CD4-positive, CD25-positive, alpha-beta regulatory T cell (primary cell): ENCODE data around the gene TPRG1. TPM values are rescaled to one million over a fixed set of nuclear protein-coding genes. Genes with fewer than 3 reads are reported as not detected.

Experiments used
- ATAC-seq, 2 donors: fragments of 150-1000 bp; cut with Tn5 transposase; one replicate each; pipeline ENCODE4 v1.10.0; 2021; ENCODE audit warnings: low read depth in 2 of 2, moderate number of reproducible peaks in 2 of 2, moderate library complexity in 1 of 2
- DNase-seq, 3 donors: peaks; one replicate each; pipeline versions ENCODE4 v3.0.0 to v3.0.0-alpha.2; 2012 to 2022; ENCODE audit warnings: mixed read lengths in 1 of 3
- H3K27ac ChIP-seq: one replicate; pipeline ENCODE4 v1.7.0; 2013; ENCODE audit warnings: mild to moderate bottlenecking, low read length; ENCODE audit not compliant: insufficient read depth, poor library complexity, severe bottlenecking
- H3K27me3 ChIP-seq: one replicate; pipeline ENCODE4 v1.7.0; 2013; ENCODE audit warnings: low read length; ENCODE audit not compliant: control insufficient read depth, insufficient read depth
- H3K36me3 ChIP-seq: one replicate; pipeline ENCODE4 v1.7.0; 2013; ENCODE audit warnings: mild to moderate bottlenecking, low read length, moderate library complexity; ENCODE audit not compliant: control insufficient read depth, insufficient read depth
- H3K4me1 ChIP-seq: 2 replicates; pipeline ENCODE4 v1.7.0; 2013; ENCODE audit warnings: mild to moderate bottlenecking, low read length; ENCODE audit not compliant: insufficient read depth, control insufficient read depth, poor library complexity, severe bottlenecking
- H3K4me3 ChIP-seq: one replicate; pipeline ENCODE4 v1.7.0; 2013; ENCODE audit warnings: low read depth, mild to moderate bottlenecking, low read length, moderate library complexity
- H3K9me3 ChIP-seq, 2 experiments: 1 replicate in 1 of 2; 2 replicates in 1 of 2; pipeline ENCODE4 v1.7.0; 2013; ENCODE audit warnings: low read length in 2 of 2, mild to moderate bottlenecking in 1 of 2, moderate library complexity in 1 of 2; ENCODE audit not compliant: control insufficient read depth in 2 of 2
- H3K27ac Mint-ChIP-seq, 3 donors: one replicate each; pipeline ENCODE4 v1.8.0; 2020 to 2022; ENCODE audit warnings: mild to moderate bottlenecking in 3 of 3, mixed read lengths in 3 of 3, moderate library complexity in 2 of 3
- H3K27me3 Mint-ChIP-seq: one replicate; pipeline ENCODE4 v1.8.0; 2022; ENCODE audit warnings: mild to moderate bottlenecking, mixed read lengths
- H3K36me3 Mint-ChIP-seq: one replicate; pipeline ENCODE4 v1.8.0; 2020; ENCODE audit warnings: mixed read lengths
- H3K4me1 Mint-ChIP-seq, 4 donors: one replicate each; pipeline ENCODE4 v1.8.0; 2020 to 2022; ENCODE audit warnings: mixed read lengths in 4 of 4, mild to moderate bottlenecking in 1 of 4
- H3K4me3 Mint-ChIP-seq, 4 donors: one replicate each; pipeline ENCODE4 v1.8.0; 2020 to 2022; ENCODE audit warnings: mild to moderate bottlenecking in 4 of 4, mixed read lengths in 4 of 4, moderate library complexity in 3 of 4
- H3K9me3 Mint-ChIP-seq, 7 donors: one replicate each; pipeline ENCODE4 v1.8.0; 2020 to 2022; ENCODE audit warnings: mixed read lengths in 7 of 7, mild to moderate bottlenecking in 3 of 7, moderate library complexity in 2 of 7
- polyA plus RNA-seq, 4 donors: library from polyadenylated mRNA; unstranded; fragments of 300-500 nt; fragmentation: Illumina TruSeq; gene quantifications; one replicate each; pipeline ENCODE4 v1.2.3, GENCODE V29; 2021
- total RNA-seq: library from RNA; stranded (reverse); gene quantifications from one replicate; pipeline ENCODE4 v1.2.3, GENCODE V29; 2022

TPRG1 gene
- total and polyA plus RNA-seq, 5 donors from 2014 or later = 1.5 to 10.8 (median 3.8) TPM

GRCh38 chr3:189233225-189233858, 61.6 kb downstream of the TPRG1 start:
- no peak overlapping the region for H3K4me3 Mint-ChIP-seq
- no peak for ATAC-seq
- Histone ChIP-seq H3K4me1 (no peaks in the 10 kb centered on the region), H3K27me3 (no peaks in the 10 kb centered on the region), H3K36me3 (no peaks in the 10 kb centered on the region), H3K4me3 (no peak overlapping the region), H3K27ac (no peak overlapping the region), H3K9me3 (no peaks in the 10 kb centered on the region)
- H3K27me3 Mint-ChIP-seq = peaks cover 5% of the 10 kb centered on the region
- peaks cover 0 to 2% (median 0%) of the 10 kb centered on the region in 7 donors for H3K9me3 Mint-ChIP-seq
- H3K4me1 Mint-ChIP-seq = peaks cover 3 to 19% (median 8%) of the 10 kb centered on the region in 4 donors
- no peaks in the 10 kb centered on the region for H3K36me3 Mint-ChIP-seq
- peak in 2 of 3 donors; percentile 2 to 36 for DNase-seq
- no peak overlapping the region for H3K27ac Mint-ChIP-seq

DNA sequence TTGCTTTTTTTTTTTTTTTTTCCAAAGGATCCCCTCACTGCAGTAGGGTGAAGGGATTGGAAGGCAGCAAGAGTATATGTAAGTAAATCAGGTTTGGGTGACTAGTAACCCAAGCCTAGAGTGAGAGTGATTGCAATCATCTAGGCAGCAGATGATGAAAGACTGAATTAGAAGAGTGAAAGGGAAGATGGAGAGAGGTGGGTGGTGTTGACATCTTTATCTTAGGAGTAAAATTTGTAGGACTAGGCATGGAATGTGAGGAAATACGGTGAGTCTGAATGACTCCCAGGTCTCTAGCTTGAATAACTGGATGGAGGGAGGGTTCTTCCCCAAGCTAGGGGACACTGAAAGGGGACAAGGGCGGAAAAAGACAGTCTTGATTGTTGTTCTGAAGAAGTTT, 63.4 kb downstream of the TPRG1 start:
- Mint-ChIP-seq H3K4me3 (no peak overlapping the region), H3K9me3 (peaks cover 0 to 2% (median 0%) of the 10 kb centered on the region in 7 donors), H3K36me3 (no peaks in the 10 kb centered on the region), H3K27ac (no peak overlapping the region), H3K27me3 (peaks cover 5% of the 10 kb centered on the region), H3K4me1 (peaks cover 3 to 19% (median 8%) of the 10 kb centered on the region in 4 donors)
- Histone ChIP-seq H3K4me3 (no peak overlapping the region), H3K4me1 (no peaks in the 10 kb centered on the region), H3K9me3 (no peaks in the 10 kb centered on the region), H3K36me3 (no peaks in the 10 kb centered on the region), H3K27ac (no peak overlapping the region), H3K27me3 (no peaks in the 10 kb centered on the region)
- ATAC-seq (no peak), DNase-seq (no peak)

- no peaks in the 10 kb centered on the region for H3K27me3 ChIP-seq
- H3K4me1 ChIP-seq = no peaks in the 10 kb centered on the region
- Mint-ChIP-seq H3K9me3 (peaks cover 0 to 4% (median 2%) of the 10 kb centered on the region in 7 donors), H3K4me1 (peaks cover 3 to 19% (median 8%) of the 10 kb centered on the region in 4 donors), H3K27me3 (no peaks in the 10 kb centered on the region), H3K4me3 (no peak overlapping the region), H3K36me3 (no peaks in the 10 kb centered on the region), H3K27ac (no peak overlapping the region)
- peak in 1 of 3 donors; percentile 12 for DNase-seq
- H3K36me3 ChIP-seq = no peaks in the 10 kb centered on the region
- H3K9me3 ChIP-seq = no peaks in the 10 kb centered on the region
- no peak overlapping the region for H3K27ac ChIP-seq
- no peak for ATAC-seq
- H3K4me3 ChIP-seq = no peak overlapping the region
Observed at GRCh38 chr3:189236352-189236751, 64.6 kb downstream of the TPRG1 start.

- ATAC-seq = no peak
Observed at GRCh38 chr3:189237526-189237925, 65.8 kb downstream of the TPRG1 start.

GRCh38 chr3:189238071-189238470, 66.3 kb downstream of the TPRG1 start:
- H3K4me3 Mint-ChIP-seq = no peak overlapping the region
- peaks cover 2% of the 10 kb centered on the region for H3K36me3 Mint-ChIP-seq
- Histone ChIP-seq H3K9me3 (peaks cover 2 to 3% of the 10 kb centered on the region in 2 experiments), H3K4me3 (no peak overlapping the region), H3K27ac (no peak overlapping the region), H3K36me3 (no peaks in the 10 kb centered on the region), H3K27me3 (no peaks in the 10 kb centered on the region), H3K4me1 (no peaks in the 10 kb centered on the region)
- no peak for ATAC-seq
- H3K27ac Mint-ChIP-seq = no peak overlapping the region
- H3K27me3 Mint-ChIP-seq = no peaks in the 10 kb centered on the region
- peaks cover 0 to 4% (median 2%) of the 10 kb centered on the region in 7 donors for H3K9me3 Mint-ChIP-seq
- H3K4me1 Mint-ChIP-seq = peaks cover 3 to 19% (median 8%) of the 10 kb centered on the region in 4 donors
- DNase-seq = no peak

More at GRCh38 chr3:189237526-189237925, 65.8 kb downstream of the TPRG1 start:
- H3K27me3 ChIP-seq = no peaks in the 10 kb centered on the region
- H3K4me1 Mint-ChIP-seq = peaks cover 3 to 19% (median 8%) of the 10 kb centered on the region in 4 donors
- no peak overlapping the region for H3K4me3 ChIP-seq
- H3K9me3 Mint-ChIP-seq = peaks cover 0 to 4% (median 2%) of the 10 kb centered on the region in 7 donors
- H3K4me3 Mint-ChIP-seq = no peak overlapping the region
- no peak overlapping the region for H3K27ac ChIP-seq
- H3K4me1 ChIP-seq = no peaks in the 10 kb centered on the region
- no peaks in the 10 kb centered on the region for H3K36me3 Mint-ChIP-seq
- DNase-seq = no peak
- no peaks in the 10 kb centered on the region for H3K9me3 ChIP-seq
- no peak overlapping the region for H3K27ac Mint-ChIP-seq
- H3K36me3 ChIP-seq = no peaks in the 10 kb centered on the region
- H3K27me3 Mint-ChIP-seq = no peaks in the 10 kb centered on the region

- Histone ChIP-seq H3K4me1 (no peaks in the 10 kb centered on the region), H3K36me3 (no peaks in the 10 kb centered on the region), H3K27ac (no peak overlapping the region), H3K4me3 (no peak overlapping the region), H3K9me3 (peaks cover 5% of the 10 kb centered on the region in 2 experiments), H3K27me3 (no peaks in the 10 kb centered on the region)
- H3K36me3 Mint-ChIP-seq = peaks cover 7% of the 10 kb centered on the region
- no peaks in the 10 kb centered on the region for H3K27me3 Mint-ChIP-seq
- no peak overlapping the region for H3K4me3 Mint-ChIP-seq
- DNase-seq = no peak
- peaks cover 3 to 18% (median 8%) of the 10 kb centered on the region in 4 donors for H3K4me1 Mint-ChIP-seq
- no peak for ATAC-seq
- H3K27ac Mint-ChIP-seq = no peak overlapping the region
- peaks cover 0 to 13% (median 3%) of the 10 kb centered on the region in 7 donors for H3K9me3 Mint-ChIP-seq
Observed at GRCh38 chr3:189239616-189240015, 67.8 kb downstream of the TPRG1 start.

- H3K4me3 Mint-ChIP-seq = no peak overlapping the region
- H3K9me3 ChIP-seq = no peaks in the 10 kb centered on the region
- no peaks in the 10 kb centered on the region for H3K4me1 ChIP-seq
- H3K36me3 Mint-ChIP-seq = no peaks in the 10 kb centered on the region
- H3K27me3 ChIP-seq = no peaks in the 10 kb centered on the region
- DNase-seq (no peak), ATAC-seq (no peak)
- H3K4me1 Mint-ChIP-seq = no peaks in the 10 kb centered on the region
- H3K36me3 ChIP-seq = no peaks in the 10 kb centered on the region
- peaks cover 0 to 16% (median 1%) of the 10 kb centered on the region in 7 donors for H3K9me3 Mint-ChIP-seq
- peaks cover 15% of the 10 kb centered on the region for H3K27me3 Mint-ChIP-seq
- no peak overlapping the region for H3K27ac ChIP-seq
- no peak overlapping the region for H3K4me3 ChIP-seq
- H3K27ac Mint-ChIP-seq = no peak overlapping the region
Observed at GRCh38 chr3:189249987-189250386, 78.2 kb downstream of the TPRG1 start.

DNA sequence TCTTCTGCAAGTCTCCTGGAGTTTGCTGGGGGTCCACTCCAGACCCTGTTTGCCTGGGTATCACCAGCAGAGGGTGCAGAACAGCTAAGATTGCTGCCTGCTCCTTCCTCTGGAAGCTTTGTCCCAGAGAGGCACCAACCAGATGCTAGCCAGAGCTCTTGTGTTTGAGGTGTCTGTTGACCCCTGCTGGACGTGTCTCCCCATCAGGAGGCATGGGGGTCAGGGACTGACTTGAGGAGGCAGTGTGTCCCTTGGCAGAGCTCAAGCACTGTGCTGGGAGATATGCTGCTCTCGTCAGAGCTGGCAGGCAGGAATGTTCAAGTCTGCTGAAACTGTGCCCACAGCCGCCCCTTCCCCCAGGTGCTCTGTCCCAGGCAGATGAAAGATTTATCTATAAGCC, 86.5 kb downstream of the TPRG1 start:
- no peak for DNase-seq
- Mint-ChIP-seq H3K4me1 (no peaks in the 10 kb centered on the region), H3K4me3 (no peak overlapping the region), H3K27ac (no peak overlapping the region), H3K36me3 (no peaks in the 10 kb centered on the region), H3K9me3 (peaks cover 0 to 15% (median 4%) of the 10 kb centered on the region in 7 donors), H3K27me3 (peaks cover 20% of the 10 kb centered on the region)
- Histone ChIP-seq H3K4me1 (no peaks in the 10 kb centered on the region), H3K36me3 (no peaks in the 10 kb centered on the region), H3K27ac (no peak overlapping the region), H3K4me3 (no peak overlapping the region), H3K27me3 (no peaks in the 10 kb centered on the region), H3K9me3 (no peaks in the 10 kb centered on the region)
- no peak for ATAC-seq
